Epithelial cell of alveolus of lung (primary cell): Measurements from ENCODE around the gene SLC4A1AP. TPM values are rescaled to one million over a fixed set of nuclear protein-coding genes. Genes with fewer than 3 reads are reported as not detected.

Experiments
- total RNA-seq: library from RNA; depleted of rRNA; stranded (reverse); fragments of >200 nt; gene quantifications from 2 replicates; pipeline ENCODE4 v1.2.1, GENCODE V29; 2015

The SLC4A1AP gene, protein sequence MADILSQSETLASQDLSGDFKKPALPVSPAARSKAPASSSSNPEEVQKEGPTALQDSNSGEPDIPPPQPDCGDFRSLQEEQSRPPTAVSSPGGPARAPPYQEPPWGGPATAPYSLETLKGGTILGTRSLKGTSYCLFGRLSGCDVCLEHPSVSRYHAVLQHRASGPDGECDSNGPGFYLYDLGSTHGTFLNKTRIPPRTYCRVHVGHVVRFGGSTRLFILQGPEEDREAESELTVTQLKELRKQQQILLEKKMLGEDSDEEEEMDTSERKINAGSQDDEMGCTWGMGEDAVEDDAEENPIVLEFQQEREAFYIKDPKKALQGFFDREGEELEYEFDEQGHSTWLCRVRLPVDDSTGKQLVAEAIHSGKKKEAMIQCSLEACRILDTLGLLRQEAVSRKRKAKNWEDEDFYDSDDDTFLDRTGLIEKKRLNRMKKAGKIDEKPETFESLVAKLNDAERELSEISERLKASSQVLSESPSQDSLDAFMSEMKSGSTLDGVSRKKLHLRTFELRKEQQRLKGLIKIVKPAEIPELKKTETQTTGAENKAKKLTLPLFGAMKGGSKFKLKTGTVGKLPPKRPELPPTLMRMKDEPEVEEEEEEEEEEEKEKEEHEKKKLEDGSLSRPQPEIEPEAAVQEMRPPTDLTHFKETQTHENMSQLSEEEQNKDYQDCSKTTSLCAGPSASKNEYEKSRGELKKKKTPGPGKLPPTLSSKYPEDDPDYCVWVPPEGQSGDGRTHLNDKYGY
- total RNA-seq, result 18.1 and 22.4 TPM in 2 replicates

DNA sequence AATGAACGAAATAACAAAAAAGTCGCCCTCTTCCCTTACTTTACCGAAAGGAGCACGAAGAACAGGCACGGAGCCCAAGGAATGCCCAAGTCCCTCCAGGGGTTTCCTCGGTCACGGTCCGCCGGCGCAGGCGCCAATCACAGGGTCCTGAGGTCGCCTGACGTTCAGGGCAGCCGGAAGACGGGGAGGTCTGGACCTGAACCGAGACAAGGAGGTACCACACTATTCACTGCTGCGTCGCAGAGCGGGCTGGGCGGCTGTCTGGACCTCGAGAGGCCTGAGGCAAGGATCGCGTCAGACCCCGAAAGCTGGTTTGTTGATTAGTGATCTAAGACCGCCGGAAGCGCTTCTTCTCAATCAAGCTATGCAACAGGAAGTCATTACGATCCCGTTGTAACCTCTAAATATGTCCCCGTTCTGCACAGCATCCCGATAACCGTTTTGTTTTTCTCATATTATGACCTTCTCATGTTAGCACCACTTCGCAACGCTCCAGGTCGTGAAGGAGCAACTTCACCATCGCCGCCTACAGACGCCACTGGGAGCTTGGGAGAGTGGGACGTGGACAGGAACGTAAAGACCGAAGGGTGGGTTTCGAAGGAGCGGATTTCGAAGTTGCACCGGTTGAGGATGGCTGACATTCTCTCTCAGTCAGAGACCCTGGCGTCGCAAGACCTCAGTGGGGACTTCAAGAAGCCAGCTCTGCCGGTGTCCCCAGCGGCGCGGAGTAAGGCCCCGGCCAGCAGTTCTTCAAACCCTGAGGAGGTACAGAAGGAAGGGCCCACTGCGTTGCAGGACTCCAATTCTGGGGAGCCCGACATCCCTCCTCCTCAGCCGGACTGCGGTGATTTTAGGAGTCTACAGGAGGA, at the start of gene SLC4A1AP, which contains the start of gene SUPT7L:
Gene SLC4A1AP (plus strand): TSS at position 605 of the 869 bp plus-strand sequence. CDS start 26 bp downstream, at position 631.
Gene SUPT7L (minus strand): TSS at position 330 of the 869 bp plus-strand sequence. CDS start 1,422 bp downstream, outside the sequence.

DNA sequence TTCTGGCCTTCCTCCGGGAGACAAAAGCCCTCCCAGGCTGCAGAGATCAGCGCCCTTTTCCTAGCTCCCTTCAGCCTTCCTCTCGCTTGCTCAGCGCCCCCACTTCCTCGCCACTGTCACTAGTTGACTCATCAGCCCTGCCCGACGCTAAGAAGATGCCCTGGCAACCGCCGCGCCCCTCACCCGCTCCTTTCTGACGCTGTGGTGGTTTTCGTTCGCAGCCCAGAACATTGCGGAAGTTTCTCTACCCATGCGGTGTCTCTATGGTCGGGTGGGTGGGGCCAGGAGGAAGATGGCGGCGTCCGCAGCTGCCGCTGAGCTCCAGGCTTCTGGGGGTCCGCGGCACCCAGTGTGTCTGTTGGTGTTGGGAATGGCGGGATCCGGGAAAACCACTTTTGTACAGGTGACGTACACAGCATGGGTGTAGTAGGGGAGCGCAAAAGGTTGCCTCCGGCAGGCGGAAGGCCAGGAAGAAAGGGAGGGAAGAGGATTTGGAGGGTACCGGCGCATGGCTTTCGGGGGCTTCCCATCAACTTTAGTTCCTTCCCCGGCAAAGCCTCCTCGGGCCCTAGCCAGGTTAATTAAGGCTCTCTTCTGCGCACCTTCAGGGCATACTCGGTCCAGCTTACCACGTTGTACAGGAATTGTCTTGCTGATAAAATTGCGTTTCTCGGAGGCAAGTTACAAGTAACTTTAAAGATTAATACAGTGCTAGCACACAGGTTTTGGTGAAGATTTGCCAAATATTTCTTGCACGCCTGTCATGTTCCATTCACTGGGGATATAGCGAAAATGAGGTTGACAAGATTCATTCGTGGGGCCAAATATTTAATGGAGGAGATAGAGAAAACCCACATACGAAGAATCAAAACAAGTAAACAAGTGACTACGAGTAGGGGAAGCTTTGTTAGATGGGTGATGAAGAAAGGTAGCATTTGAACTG, 34.7 kb upstream of the SLC4A1AP start, which contains the start of the genes CCDC121 and GPN1:
Gene CCDC121 (minus strand): TSS at position 246 of the 943 bp plus-strand sequence. CDS start 1,213 bp downstream, outside the sequence.
Gene GPN1 (plus strand): TSS at position 284 of the 943 bp plus-strand sequence. CDS start 9 bp downstream, at position 293.

Other genes starting within 250 kb of the SLC4A1AP start
- 67.0 and 109 TPM in 2 replicates for gene NRBP1, start 235.3 kb upstream of the SLC4A1AP start, total RNA-seq
- gene KRTCAP3, start 221.5 kb upstream of the SLC4A1AP start, total RNA-seq, result 2.7 TPM in 1 of 2 replicates, not detected in the other
- gene IFT172, start 174.1 kb upstream of the SLC4A1AP start, total RNA-seq, result 15.3 and 17.5 TPM in 2 replicates
- gene FNDC4, start 168.7 kb upstream of the SLC4A1AP start, total RNA-seq, result 10.4 and 20.9 TPM in 2 replicates
- gene GCKR, start 167.1 kb upstream of the SLC4A1AP start, total RNA-seq, result 0.24 and 0.39 TPM in 2 replicates
- gene ZNF512, start 80.8 kb upstream of the SLC4A1AP start, total RNA-seq, result 18.0 and 27.9 TPM in 2 replicates
- 0.40 and 1.8 TPM in 2 replicates for gene CCDC121, start 34.9 kb upstream of the SLC4A1AP start, total RNA-seq
- 20.7 and 32.3 TPM in 2 replicates for gene GPN1, start 34.8 kb upstream of the SLC4A1AP start, total RNA-seq
- 16.0 and 25.4 TPM in 2 replicates for gene SUPT7L, start 275 bp upstream of the SLC4A1AP start, total RNA-seq
- gene MRPL33, start 107.8 kb downstream of the SLC4A1AP start, total RNA-seq, result 115 and 118 TPM in 2 replicates
- gene RBKS, start 226.5 kb downstream of the SLC4A1AP start, total RNA-seq, result 0.56 and 1.4 TPM in 2 replicates
- gene BABAM2, start 226.8 kb downstream of the SLC4A1AP start, total RNA-seq, result 27.5 and 35.7 TPM in 2 replicates